Activated CD4-positive, alpha-beta T cell treated with anti-CD3 and anti-CD28 coated beads for 36 hours (primary cell): Measurements from ENCODE around the gene SUSD6. TPM values are rescaled to one million over a fixed set of nuclear protein-coding genes. Genes with fewer than 3 reads are reported as not detected.

Experiments
- ATAC-seq: fragments of 200-7000 bp; cut with Tn5 transposase; one replicate; pipeline ENCODE4 v1.10.0; 2021; ENCODE audit warnings: mild to moderate bottlenecking, moderate library complexity
- CTCF ChIA-PET: fragments of 350-600 bp; sonication (Branson Sonifier 250); formaldehyde crosslinking; loops from one replicate; lab custom pipeline; 2021; ENCODE audit warnings: antibody characterized with exemption; lab: Charles Lee
- POLR2A ChIA-PET: fragments of 350-600 bp; sonication (Branson Sonifier 250); formaldehyde crosslinking; loops from one replicate; lab custom pipeline; 2021; ENCODE audit warnings: antibody characterized with exemption, inconsistent platforms; lab: Charles Lee
- DNase-seq: peaks from one replicate; pipeline ENCODE4 v3.0.0-alpha.2; 2020
- H3K27ac Mint-ChIP-seq: one replicate; pipeline ENCODE4 v1.8.0; 2021; ENCODE audit warnings: mixed read lengths
- H3K27me3 Mint-ChIP-seq: one replicate; pipeline ENCODE4 v1.8.0; 2021; ENCODE audit warnings: mixed read lengths
- H3K36me3 Mint-ChIP-seq: one replicate; pipeline ENCODE4 v1.8.0; 2021; ENCODE audit warnings: low read depth, mixed read lengths
- H3K4me1 Mint-ChIP-seq: one replicate; pipeline ENCODE4 v1.8.0; 2021; ENCODE audit warnings: mixed read lengths
- H3K4me3 Mint-ChIP-seq: one replicate; pipeline ENCODE4 v1.8.0; 2021; ENCODE audit warnings: mild to moderate bottlenecking, moderate library complexity, mixed read lengths
- H3K9me3 Mint-ChIP-seq: one replicate; pipeline ENCODE4 v1.8.0; 2021; ENCODE audit warnings: low read depth, mixed read lengths
- intact Hi-C, 2 experiments: fragments of 100-400 bp; cut with DNase I in 1 of 2; cut with micrococcal nuclease in 1 of 2; formaldehyde crosslinking; loops; one replicate each; pipeline versions ENCODE4 v1.14.2 to v1.15.1; 2022 to 2024; cut with DNase I, micrococcal nuclease
- total RNA-seq, 2 experiments: library from RNA; stranded (reverse); gene quantifications; one replicate each; pipeline ENCODE4 v1.2.3, GENCODE V29; 2021

SUSD6 gene
- total RNA-seq, 2 experiments from 2014 or later, result 57.9 to 59.3 TPM

GRCh38 chr14:69755296-69755695, 143.9 kb downstream of the SUSD6 start:
- Mint-ChIP-seq H3K27ac (no peak overlapping the region), H3K36me3 (no peaks in the 10 kb centered on the region), H3K27me3 (no peaks in the 10 kb centered on the region), H3K4me1 (peaks cover 10% of the 10 kb centered on the region), H3K4me3 (no peak overlapping the region), H3K9me3 (no peaks in the 10 kb centered on the region)
- ChIA-PET CTCF (interaction anchor here (0.7 to 1.4 kb wide), 2 partner anchors 29 to 115 kb away, joined by 3 read pairs; no protein-coding TSS in a partner anchor), POLR2A (no interaction called here)
- DNase-seq (no peak), ATAC-seq (peak; percentile 49)
- intact Hi-C loops, result no loop called here

- H3K27me3 Mint-ChIP-seq, result no peaks in the 10 kb centered on the region
- H3K4me1 Mint-ChIP-seq, result peaks cover 11% of the 10 kb centered on the region
- ChIA-PET POLR2A (no interaction called here), CTCF (interaction anchor here (0.7 to 1.4 kb wide), 2 partner anchors 29 to 115 kb away, joined by 3 read pairs; no protein-coding TSS in a partner anchor)
- intact Hi-C loops, result no loop called here
- H3K4me3 Mint-ChIP-seq, result no peak overlapping the region
- no peak for DNase-seq
- no peaks in the 10 kb centered on the region for H3K9me3 Mint-ChIP-seq
- no peak overlapping the region for H3K27ac Mint-ChIP-seq
- H3K36me3 Mint-ChIP-seq, result no peaks in the 10 kb centered on the region
- ATAC-seq, result peak; percentile 9
Measured at GRCh38 chr14:69755784-69756183, 144.4 kb downstream of the SUSD6 start.

GRCh38 chr14:69756298-69756697, 144.9 kb downstream of the SUSD6 start:
- intact Hi-C loops, result no loop called here
- no peaks in the 10 kb centered on the region for H3K36me3 Mint-ChIP-seq
- ATAC-seq, result no peak
- POLR2A ChIA-PET, result no interaction called here
- no peaks in the 10 kb centered on the region for H3K9me3 Mint-ChIP-seq
- no peak overlapping the region for H3K4me3 Mint-ChIP-seq
- peaks cover 14% of the 10 kb centered on the region for H3K4me1 Mint-ChIP-seq
- CTCF ChIA-PET, result interaction anchor here (1.4 kb wide), 1 partner anchor 30 kb away, joined by 3 read pairs; no protein-coding TSS in a partner anchor
- no peak for DNase-seq
- no peaks in the 10 kb centered on the region for H3K27me3 Mint-ChIP-seq
- H3K27ac Mint-ChIP-seq, result no peak overlapping the region

- H3K27ac Mint-ChIP-seq, result no peak overlapping the region
- DNase-seq (no peak), ATAC-seq (no peak)
- H3K4me3 Mint-ChIP-seq, result no peak overlapping the region
- no peaks in the 10 kb centered on the region for H3K27me3 Mint-ChIP-seq
- H3K36me3 Mint-ChIP-seq, result peaks cover 10% of the 10 kb centered on the region
- CTCF ChIA-PET, result interaction anchor here (0.8 to 1.0 kb wide), 3 partner anchors 9 to 33 kb away, joined by 3 read pairs; no protein-coding TSS in a partner anchor
- H3K4me1 Mint-ChIP-seq, result peaks cover 39% of the 10 kb centered on the region
- H3K9me3 Mint-ChIP-seq, result peaks cover 9% of the 10 kb centered on the region
- POLR2A ChIA-PET, result no interaction called here
- intact Hi-C loops, result loop anchor here (10.0 kb wide), 2 partner anchors 366 to 1554 kb away; partner anchors contain the start of genes ERH (in 1 of the 2) and SLC39A9 (in 1 of the 2)
Measured at GRCh38 chr14:69760810-69761209, 149.4 kb downstream of the SUSD6 start.

- CTCF ChIA-PET, result no interaction called here
- intact Hi-C loops, result loop anchor here (10.0 kb wide), 2 partner anchors 369 to 1551 kb away; partner anchors contain the start of genes ERH (in 1 of the 2) and SLC39A9 (in 1 of the 2)
- DNase-seq, result peak; percentile 59
- Mint-ChIP-seq H3K27me3 (no peaks in the 10 kb centered on the region), H3K4me3 (no peak overlapping the region), H3K27ac (peak overlapping the region; percentile 89), H3K4me1 (peaks cover 58% of the 10 kb centered on the region), H3K36me3 (peaks cover 34% of the 10 kb centered on the region), H3K9me3 (peaks cover 11% of the 10 kb centered on the region)
- peak; percentile 25 for ATAC-seq
- POLR2A ChIA-PET, result no interaction called here
Measured at GRCh38 chr14:69763761-69764510, 152.5 kb downstream of the SUSD6 start.

Other genes starting within 250 kb of the SUSD6 start
- 100 to 1,000 TPM; 343 to 385 TPM for gene ERH, start 213.3 kb upstream of the SUSD6 start, total RNA-seq
- 10 to 100 TPM; 40.1 to 42.6 TPM for gene SLC39A9, start 212.9 kb upstream of the SUSD6 start, total RNA-seq
- under 1 TPM; 0.05 TPM for gene PLEKHD1, start 126.9 kb upstream of the SUSD6 start, total RNA-seq
- not detected for gene CCDC177, start 36.7 kb upstream of the SUSD6 start, total RNA-seq
- gene SRSF5, start 155.5 kb downstream of the SUSD6 start, total RNA-seq, result 100 to 1,000 TPM; 265 to 319 TPM
- not detected for gene SLC10A1, start 185.6 kb downstream of the SUSD6 start, total RNA-seq